GM18508 (cell line): ENCODE measurements around the gene CRHR1.

ENCODE experiments used
- ATAC-seq: cut with Tn5 transposase; IDR thresholded peaks from one replicate; pipeline ENCODE4 v1.9.1; 2021; ENCODE audit warnings: moderate number of reproducible peaks; ENCODE audit not compliant: insufficient read depth, unreplicated experiment

The CRHR1 gene

DNA sequence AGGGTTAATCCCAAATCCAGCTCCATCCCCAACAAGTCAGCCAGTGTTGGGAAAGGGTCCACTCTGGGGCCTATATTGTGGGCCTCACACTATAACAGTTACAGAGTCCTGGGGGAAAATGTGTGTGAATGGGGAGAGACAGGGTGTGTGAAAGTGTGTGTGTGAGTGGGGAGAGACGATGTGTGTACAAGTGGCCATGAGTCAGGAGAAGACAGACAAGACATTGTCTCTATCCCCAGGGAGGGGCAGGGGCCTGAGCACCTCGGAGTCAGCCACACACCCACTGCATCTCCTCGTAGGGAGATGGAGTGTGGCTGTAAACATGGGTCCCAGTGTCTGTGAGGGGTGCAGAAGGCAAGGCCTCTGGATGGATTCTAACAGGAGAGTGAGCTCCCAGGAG lies 2.9 kb downstream of the CRHR1 start:
- ATAC-seq: no peak

DNA sequence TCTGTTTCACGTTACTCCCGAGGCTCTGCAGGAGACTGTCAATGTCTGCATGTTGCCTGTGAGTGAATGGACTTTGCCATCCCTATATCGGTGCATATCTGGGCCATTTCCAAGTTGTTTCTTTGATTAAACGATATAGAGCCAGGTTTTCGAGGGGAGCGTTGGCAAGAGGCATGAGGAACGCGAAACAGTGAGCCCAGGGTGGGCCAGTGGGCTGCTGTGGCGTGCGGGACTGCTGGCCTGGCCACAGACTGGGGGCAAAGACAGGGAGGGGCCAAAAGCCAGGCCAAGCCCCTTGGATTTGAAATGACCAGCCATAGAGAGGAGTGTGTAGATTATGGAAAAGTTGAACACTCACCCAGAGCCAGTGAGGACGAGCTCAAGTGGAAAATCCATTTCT lies 3.5 kb downstream of the CRHR1 start:
- no peak for ATAC-seq

DNA sequence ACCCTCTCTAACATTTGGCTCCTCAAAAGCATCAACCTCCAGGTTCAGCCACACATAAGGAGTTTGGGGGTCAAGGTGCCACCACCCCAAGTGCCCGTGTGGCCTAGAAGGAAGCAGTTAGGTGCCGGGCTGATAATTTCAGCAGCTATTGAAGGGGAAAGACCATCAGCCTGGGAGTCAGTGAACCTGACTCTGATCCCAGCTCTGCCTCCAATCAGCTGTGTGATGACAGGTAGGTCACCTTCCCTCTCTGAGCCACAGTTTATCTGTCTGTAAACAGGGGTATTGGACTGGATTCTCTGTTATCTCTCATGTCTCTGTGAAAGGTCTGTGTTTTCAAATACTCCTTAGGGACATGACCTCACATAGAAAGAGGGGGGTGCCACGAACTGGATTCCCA lies 3.9 kb downstream of the CRHR1 start:
- ATAC-seq: no peak

DNA sequence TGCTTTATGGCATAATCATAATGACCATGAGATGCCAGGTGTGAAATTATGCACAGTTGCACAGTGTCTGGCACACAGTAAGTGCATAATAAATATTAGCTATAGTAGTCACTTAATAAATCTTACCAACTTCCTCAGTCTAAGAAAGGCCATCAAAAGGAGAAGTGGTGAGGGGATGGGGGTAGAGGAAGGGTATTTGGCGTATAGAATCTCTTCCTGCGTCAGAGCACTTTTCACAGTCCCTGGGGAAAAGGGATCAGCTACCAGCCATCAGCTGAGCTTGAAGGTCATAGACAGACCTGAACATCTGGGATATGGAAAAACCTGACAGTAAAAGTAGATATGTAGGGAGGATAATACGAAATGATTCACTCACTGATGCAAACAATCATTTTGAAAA lies 5.8 kb downstream of the CRHR1 start:
- ATAC-seq: no peak

DNA sequence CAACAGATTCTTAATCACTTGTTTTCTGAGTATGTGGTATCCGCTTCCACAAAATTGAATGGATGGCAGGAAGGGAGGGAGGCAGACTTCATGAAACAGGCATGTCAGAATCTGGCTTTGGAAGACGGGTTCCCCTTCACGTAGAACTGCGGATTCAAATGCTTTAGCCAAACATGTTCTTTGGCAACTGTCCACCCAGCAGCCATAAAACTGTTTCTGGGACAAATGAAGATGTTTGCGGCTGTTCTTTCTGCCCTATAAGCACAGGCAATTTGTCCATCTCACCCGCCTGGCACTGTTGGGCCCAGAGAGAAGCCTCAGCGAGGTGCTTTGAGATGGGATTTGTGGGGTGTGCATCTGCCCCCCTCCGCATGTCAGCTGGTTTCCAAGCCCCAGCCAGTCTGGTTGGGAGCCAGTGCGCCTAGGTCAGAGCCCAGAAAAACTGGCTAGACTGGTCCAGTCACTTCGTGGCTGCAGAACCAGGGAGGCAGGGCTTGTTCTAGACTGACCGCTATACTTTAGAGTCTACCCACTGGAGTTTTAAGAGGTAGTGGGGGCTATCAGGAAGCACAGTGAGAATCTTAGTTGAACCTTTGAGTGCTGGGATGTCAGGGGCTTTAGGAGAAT lies 6.3 kb downstream of the CRHR1 start:
- ATAC-seq: no peak

DNA sequence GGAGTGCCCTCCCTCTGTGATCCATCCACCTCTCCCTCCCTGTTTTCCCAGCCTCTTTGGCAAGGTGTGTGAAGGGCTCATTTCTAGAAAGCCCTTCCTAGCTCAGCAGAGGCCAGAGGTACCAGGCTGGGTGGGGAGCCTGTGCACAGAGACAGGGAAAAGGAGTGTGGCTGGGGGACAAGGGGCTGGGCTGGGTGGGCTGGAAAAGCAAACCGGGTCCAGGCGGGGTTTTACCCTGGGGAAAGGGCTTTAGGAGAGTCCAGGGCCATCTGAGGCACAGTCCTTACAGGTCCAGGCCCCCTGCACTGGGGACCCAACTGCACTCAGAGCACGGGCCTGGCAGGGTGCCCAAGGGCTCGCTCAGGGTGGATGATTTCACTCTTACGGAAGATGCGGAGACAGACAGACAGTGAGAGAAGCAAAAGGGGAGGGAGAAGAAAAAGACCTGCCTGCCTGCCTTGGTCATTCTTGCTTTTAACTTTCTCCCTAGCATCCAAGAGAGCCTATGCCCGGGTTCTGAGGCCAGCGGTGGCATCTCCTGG lies 7.0 kb downstream of the CRHR1 start:
- ATAC-seq: no peak

DNA sequence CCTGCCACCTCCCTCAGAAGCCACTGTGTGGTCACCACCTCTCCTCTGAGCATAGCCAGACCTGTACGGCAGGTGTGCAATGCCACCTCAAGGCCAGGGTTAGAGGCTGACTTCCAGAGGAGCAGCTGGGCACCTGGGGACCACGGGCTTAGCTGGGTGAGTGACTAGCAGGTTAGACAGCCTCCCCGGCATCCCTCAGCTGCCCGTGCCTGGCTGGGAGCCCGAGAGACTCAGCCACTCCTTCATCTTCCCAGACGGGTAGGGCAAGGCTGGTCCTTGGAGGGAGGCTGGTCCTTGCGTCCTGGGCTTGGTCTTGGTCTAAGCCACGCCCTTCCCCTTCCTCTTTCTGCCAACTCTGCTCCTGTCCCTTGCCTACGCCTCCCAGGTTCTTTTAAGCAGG lies 7.8 kb downstream of the CRHR1 start:
- no peak for ATAC-seq

DNA sequence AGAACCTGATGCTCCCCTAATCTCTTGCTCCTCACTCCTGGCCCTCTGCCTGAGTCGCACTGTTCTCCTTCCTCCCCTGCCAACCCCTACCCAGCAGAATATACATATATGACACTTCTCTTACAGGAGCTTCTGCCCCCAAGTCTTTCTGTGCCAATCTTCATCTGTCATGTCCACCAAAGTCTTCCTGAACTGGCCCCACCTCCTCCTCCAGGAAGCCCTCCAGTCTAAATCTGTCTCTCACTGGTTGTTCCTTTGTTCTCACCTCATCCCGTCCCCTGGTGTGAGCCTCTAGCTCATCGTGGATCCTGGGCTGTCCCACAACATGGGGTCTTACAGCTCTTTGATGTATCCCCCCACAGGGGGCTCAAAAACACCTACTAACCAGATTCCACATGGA lies 8.3 kb downstream of the CRHR1 start:
- ATAC-seq: no peak

DNA sequence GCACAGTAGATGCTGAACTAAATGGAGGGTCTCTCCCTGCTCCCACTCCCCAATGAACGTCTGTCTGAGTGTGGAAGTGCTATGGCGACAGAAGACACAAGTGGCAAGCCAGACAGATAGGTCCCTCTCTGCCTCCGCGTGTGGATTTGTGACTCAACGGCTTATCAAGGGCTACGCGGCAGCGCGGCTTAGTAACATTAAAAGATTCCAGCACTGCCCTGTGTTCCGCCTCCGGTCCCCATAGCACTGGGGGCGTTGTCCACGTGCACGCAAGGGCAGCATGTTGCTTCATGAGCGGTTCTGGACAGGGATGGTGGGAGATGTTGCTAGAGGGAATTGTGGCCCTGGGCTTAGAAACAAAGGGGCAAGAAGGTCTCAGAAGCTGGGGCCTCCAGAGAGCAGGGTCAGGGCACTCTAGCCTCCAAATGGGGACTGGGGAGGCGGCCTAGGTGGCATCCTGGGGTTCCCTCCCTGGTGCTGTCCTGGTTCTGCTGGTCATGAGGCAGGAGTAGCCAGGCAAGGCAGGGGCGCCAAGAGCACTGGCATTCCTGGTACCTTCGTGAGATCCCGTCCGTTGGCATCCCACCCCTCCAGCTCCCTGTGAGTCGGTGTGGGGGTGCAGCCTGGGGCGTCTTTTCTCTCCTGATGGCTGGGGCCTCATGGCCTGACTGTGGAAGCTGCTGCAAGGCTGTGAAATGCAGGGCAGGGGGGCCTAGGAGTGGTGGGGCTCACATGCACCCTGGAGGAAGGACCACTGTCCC lies 9.1 kb downstream of the CRHR1 start:
- ATAC-seq: no peak

DNA sequence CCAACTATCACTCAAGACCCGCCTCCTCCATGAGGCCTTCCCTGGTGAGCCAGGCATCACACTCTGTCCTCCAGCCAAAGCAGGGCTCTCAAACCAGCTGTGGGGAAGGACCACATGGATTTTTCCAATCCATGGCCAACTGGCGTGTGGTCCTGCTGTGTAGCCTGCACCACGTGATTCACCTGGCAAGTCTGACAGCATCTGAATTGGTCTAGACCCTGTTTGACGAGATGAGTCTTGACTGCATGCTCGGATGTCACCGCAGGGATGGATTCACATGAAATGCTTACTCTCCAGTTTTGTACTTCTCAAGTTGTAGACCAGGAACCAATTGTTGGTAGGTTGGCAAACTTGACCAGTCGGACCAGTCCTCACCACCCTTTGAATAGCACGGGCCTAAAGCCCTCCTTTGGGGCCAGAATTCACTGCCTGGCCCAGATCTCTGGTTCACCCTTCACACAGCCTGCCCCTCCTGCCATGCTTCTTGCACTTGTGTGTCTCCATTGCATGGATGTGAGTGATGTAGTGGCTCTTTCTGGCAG lies 9.9 kb downstream of the CRHR1 start:
- ATAC-seq: no peak

DNA sequence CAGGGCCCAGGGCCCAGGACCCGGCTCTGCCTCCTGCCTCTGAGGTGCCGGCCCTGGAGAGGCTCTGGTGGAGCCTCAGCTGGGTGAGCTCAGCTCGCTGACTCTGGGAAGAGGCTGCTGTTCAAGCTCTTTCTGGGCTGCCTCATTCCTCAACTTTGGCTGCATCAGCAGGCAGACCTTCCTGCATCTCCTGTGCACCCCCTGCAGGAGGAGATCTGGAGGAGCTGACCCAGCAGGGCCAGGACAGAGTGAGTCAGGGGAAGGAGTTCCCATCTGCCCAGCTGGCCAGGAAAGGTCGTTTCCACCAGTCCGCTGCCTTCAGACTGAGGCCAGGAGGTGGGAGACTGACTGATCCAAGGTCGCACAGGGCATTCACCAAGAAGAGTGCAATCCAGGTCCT lies 10.7 kb downstream of the CRHR1 start:
- no peak for ATAC-seq

DNA sequence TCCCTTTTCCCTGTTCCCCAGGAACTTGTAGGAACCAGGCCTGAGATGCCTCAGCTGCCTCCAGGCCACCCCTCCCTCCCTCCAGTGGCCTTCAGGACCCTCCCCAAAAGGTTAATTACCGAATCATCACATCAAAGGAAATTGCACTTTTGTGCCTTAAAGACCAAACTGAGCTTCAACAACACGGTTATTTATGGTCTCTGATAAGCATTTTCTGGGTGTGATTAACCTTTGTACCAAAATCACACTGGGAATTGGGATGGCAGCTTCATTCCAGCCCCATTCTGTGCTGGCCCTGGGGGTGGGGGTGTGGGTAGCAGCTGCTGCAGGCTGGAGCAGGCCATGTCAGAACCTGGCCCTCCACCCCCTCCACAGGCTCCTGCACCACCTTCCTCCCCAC lies 16.7 kb downstream of the CRHR1 start:
- no peak for ATAC-seq

DNA sequence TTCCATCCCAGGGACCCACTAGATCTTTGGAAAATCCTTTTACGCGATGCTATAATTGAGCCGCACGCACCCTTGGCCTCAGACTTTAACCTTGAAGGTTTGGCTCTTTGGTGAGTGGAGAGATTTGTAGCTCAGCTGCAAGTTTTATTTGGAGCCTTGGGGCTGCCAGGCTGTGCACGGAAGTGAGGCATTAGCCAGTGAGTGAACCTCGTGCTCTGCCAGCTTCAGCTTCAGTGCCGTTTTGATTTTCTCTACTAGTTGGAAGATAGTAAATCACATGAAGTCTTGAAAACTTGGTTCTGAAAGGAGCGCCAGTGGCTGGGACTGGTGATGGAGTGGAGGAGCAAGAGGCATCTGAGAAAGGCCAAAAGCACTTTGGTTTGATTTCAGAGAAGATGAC lies 17.3 kb downstream of the CRHR1 start:
- no peak for ATAC-seq

DNA sequence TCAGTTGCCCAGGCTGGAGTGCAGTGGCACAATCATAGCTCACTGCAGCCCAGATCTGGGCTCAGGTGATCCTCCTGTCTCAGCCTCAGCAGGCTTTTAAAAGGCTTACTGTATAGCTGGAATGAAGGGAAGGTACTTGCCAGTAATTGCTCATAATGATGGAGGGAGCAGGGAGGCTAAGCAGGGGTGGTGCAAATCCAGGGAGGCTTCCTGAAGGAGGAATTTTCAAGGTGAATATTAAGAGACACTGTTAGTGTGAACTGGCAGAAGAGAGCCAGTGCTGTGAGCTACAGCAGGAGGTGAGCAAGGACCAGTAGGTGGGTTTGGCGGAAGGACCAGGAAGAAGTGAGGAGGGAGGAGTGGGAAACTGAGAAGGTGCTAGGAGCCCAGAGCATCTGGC lies 24.7 kb downstream of the CRHR1 start:
- no peak for ATAC-seq

DNA sequence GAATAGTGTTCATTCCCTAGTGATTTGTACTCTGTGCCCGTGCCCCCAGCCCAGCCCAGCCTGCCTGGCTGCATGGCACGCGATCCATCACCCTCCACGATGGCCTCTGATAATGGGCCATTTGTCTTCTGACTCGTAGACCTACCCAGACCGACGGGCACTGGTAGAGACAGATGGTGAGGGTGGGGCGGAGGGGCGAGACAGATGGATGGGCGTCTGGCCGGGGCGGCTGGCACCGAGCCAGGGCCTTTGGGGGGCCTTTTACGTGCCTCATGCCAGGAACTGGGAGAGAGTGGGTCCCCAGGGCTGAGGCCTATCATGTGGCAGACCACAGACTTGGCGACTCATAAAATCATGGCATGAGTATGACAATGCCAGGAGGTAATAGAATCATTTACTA lies 25.4 kb downstream of the CRHR1 start:
- no peak for ATAC-seq

DNA sequence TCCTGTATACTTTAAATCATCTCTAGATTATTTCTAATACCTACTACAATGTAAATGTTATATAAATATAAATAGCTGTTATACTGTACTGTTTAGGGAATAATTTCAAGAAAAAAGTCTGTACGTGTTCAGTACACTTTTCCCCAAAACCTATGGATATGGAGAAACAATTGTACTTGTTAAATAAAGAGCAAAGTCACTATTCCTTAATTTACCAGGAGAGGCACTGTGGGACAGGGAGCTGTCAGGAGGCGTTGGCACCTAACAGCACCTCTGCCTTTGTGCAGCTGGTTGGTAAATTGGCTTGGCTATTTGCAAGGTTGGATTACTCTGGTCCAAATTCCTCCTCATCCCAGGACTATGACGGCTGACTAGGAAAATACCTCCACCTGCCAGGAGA lies 28.0 kb downstream of the CRHR1 start:
- no peak for ATAC-seq

DNA sequence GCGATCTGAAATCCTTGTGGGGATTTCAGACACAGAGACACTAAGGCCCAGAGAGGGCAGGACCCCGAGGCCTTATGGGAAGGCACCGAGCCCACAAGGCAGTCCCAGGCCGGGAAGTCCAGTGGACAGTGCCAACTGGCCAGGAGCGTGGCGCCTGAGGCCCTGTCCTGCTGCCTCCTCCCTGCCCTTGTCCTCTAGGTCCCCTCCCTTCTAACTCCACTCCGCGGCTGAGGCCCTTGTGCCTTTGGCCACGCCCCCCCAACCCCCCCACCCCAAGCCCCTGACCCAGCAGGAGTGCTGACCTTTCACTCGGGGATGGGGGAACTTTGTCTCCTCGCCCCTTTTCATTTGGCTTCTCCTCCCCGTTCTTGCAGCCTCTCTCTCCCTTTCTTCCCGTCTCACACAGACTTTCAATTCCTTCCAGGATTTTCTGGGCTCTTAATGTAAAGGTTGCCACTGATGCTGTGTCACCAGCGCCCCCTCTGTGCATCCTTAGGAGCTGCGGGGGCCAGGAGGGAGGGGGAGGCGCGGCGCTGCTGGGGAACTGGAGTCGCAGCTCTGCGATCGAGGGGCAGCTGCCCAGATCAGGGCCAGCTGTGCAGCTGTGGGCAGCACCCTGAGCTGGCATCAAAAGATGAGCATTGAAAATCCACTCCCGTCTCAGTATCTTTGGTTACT lies 29.1 kb downstream of the CRHR1 start:
- no peak for ATAC-seq

DNA sequence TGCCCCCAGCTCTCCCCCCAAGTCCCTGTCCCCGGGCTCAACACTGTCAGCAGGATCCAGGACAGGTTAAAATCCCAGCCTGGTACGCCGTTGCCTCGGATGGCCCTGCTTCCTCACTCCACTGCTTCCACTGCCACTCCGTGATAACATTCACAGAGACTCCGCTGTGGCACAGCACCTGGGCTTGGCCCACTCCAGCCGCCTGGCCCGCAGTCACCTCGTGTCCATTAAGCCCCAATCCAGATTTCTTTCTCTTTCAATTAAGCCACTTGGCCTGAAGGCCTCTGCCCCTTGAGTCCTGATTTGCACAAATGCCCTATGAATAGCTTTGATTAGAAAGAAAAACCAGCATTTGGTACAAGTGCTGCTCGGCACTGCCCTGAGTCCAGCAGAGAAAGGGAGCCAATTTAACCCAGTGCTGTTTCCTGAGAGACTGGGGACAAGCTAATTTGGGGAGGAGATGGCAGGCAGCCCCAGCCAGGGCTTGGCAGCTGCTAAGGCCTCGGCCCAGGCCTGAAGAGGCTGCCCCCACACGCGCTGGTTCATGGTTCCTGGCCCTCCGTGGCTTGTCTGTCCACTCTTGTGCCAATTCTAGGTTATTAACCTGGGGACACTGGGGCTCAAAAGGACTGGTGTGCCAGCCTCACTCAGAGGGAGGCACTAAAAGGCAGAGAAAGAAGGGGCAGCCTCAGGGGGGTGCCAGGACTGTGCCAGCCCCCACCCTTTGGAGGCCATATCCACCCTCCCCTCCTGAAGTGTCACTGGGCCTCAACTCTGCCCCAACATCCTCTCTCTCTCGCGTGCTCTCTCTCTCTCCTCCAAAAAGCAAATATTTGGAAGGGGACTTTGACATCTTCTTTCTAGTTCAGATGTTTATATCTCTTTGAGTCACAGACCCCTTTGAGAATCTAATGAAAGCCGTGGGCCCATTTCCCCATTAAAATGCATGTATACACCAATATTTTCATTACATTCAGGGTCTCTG lies 30.8 kb downstream of the CRHR1 start:
- no peak for ATAC-seq

DNA sequence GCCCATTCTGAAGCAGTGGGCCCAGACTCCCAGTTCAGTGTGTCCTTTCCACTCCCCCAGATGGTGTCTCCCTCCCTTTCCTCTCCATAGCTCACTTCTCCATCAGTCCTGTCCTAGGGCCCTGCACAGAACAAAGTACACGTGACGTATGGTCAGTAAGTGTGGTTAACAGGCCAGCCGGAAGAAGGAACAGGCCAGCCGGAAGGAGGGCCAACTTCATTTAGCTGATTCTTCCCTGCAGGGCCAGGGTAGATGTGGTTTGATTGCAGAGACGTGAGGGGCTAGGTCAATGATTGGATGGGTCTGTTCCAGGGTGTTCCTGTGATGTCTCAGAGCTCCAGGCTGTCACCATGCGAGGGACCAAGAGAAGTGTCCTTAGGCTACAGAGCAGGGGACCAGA lies 31.6 kb downstream of the CRHR1 start:
- no peak for ATAC-seq

DNA sequence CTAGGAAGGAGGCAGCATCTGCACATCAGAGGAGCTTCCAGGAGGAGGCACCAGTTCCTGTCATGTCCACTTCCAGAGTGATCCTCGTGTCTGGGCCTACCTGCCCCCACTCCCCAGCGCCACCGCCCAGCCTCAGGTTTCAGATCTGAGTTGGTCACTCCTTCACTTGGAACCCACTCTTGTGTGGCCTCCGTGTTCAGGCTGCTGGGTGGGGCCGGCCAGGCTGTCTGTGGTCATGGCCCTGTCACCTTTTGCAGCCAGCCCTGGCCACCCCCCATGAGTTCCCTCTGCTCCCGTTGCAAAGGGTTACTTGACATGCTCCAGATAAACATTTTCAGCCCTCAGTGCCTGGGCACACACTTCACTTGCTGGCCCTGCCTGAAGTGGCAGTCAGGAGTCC lies 33.9 kb downstream of the CRHR1 start:
- ATAC-seq: no peak
